Spleen (tissue), 11 donors: Measurements from ENCODE around the gene KCNAB2. TPM values are rescaled to one million over a fixed set of nuclear protein-coding genes. Genes with fewer than 3 reads are reported as not detected.

Experiments
- DNase-seq: peaks from one replicate; pipeline ENCODE4 v3.0.0-alpha.2; 2020
- H3K27ac ChIP-seq, 8 donors: fragments of 200-600 bp; sonication (generic) in 7 of 8; 1 replicate in 4 of 8; 2 replicates in 4 of 8; pipeline versions ENCODE4 v1.5.0 to v1.8.0; 2016 to 2021; ENCODE audit warnings: inconsistent platforms in 4 of 8, mild to moderate bottlenecking in 4 of 8, moderate library complexity in 1 of 8
- H3K27me3 ChIP-seq, 7 donors: fragments of 200-600 bp; sonication (generic) in 6 of 7; replicated peaks in 1 of 7; 1 replicate in 4 of 7; 2 replicates in 3 of 7; pipeline versions ENCODE4 v1.5.0 to v1.8.0; 2016 to 2021; ENCODE audit warnings: inconsistent platforms in 3 of 7, mild to moderate bottlenecking in 1 of 7
- H3K36me3 ChIP-seq, 6 donors: fragments of 200-600 bp; sonication (generic) in 5 of 6; 1 replicate in 4 of 6; 2 replicates in 2 of 6; pipeline versions ENCODE4 v1.5.0 to v1.8.0; 2016 to 2021; ENCODE audit warnings: inconsistent platforms in 2 of 6
- H3K4me1 ChIP-seq, 6 donors: fragments of 200-600 bp; sonication (generic) in 5 of 6; 1 replicate in 3 of 6; 2 replicates in 3 of 6; pipeline versions ENCODE4 v1.5.0 to v1.8.0; 2016 to 2021; ENCODE audit warnings: inconsistent platforms in 3 of 6
- H3K4me3 ChIP-seq, 8 donors: fragments of 200-600 bp; sonication (generic) in 7 of 8; 1 replicate in 4 of 8; 2 replicates in 4 of 8; pipeline versions ENCODE4 v1.5.0 to v1.8.0; 2016 to 2021; ENCODE audit warnings: inconsistent platforms in 4 of 8, mild to moderate bottlenecking in 4 of 8, moderate library complexity in 2 of 8
- H3K9me3 ChIP-seq, 8 donors: fragments of 200-600 bp; sonication (generic) in 7 of 8; 1 replicate in 4 of 8; 2 replicates in 4 of 8; pipeline versions ENCODE4 v1.5.0 to v1.8.0; 2016 to 2021; ENCODE audit warnings: inconsistent platforms in 4 of 8
- POLR2A ChIP-seq, 3 donors: fragments of 450-650 bp; IDR thresholded peaks; one replicate each; pipeline ENCODE4 v1.5.1; 2017; ENCODE audit warnings: antibody characterized with exemption in 3 of 3, mild to moderate bottlenecking in 1 of 3
- POLR2AphosphoS5 ChIP-seq, 3 donors: sonication (generic); formaldehyde crosslinking; IDR thresholded peaks; one replicate each; pipeline ENCODE4 v1.5.1; 2017; ENCODE audit warnings: antibody characterized with exemption in 3 of 3
- WGBS, 5 donors: extraction: QIAGEN DNeasy Blood & Tissue Kit in 3 of 5; methylation state at CpG; one replicate each; pipeline versions ENCODE4 v1.1.5 to v1.1.7; 2013 to 2018; 5-methylcytosine and 5-hydroxymethylcytosine counted together
- intact Hi-C: fragments of 100-400 bp; cut with DNase I; formaldehyde crosslinking; loops from one replicate; pipeline ENCODE4 v1.15.0; 2023; ENCODE audit warnings: low total_unique reads
- polyA plus RNA-seq, 3 donors: library from polyadenylated mRNA; stranded (reverse); fragments of 200-250 nt; gene quantifications; one replicate each; pipeline ENCODE4 v1.2.1, GENCODE V29; 2013
- total RNA-seq, 7 donors: library from RNA; depleted of rRNA in 3 of 7; stranded (reverse); fragments of >200 nt in 3 of 7; fragmentation: NEBNext Ultra II Directional in 4 of 7; extraction: Animal tissue kit (Norgen Biotek cat#: 25700) in 4 of 7; gene quantifications; one replicate each; pipeline versions ENCODE4 v1.1.0 to v1.2.1, GENCODE V29; 2016 to 2021
- TF ChIP-seq, protein P1 (sequence below), 11 experiments: fragments of 200-600 bp in 7 of 11; fragments of 450-650 bp in 4 of 11; sonication (generic) in 4 of 11; IDR thresholded peaks in 8 of 11; conservative IDR thresholded peaks in 3 of 11; 1 replicate in 7 of 11; 2 replicates in 4 of 11; pipeline versions ENCODE4 v1.4.0 to v1.8.0; 2016 to 2021; ENCODE audit warnings: antibody characterized with exemption in 11 of 11, inconsistent platforms in 4 of 11, mild to moderate bottlenecking in 1 of 11
- donor health status: healthy with polysubstance abuse.
- donor health status: DM: no; HTN: no; CAD: no; lungs with moderate emphysema.
- donor health status: DM: no; HTN: no; CAD: no.
- donor health status: Bipolar disorder and iron deficiency.
- donor health status: healthy.
- donor health status: DM: no; HTN: no; CAD: no.
- donor health status: DM: yes; HTN: yes; CAD: no.

The KCNAB2 gene
- total and polyA plus RNA-seq, 10 donors: 23.2 to 135 (median 94.0) TPM

DNA sequence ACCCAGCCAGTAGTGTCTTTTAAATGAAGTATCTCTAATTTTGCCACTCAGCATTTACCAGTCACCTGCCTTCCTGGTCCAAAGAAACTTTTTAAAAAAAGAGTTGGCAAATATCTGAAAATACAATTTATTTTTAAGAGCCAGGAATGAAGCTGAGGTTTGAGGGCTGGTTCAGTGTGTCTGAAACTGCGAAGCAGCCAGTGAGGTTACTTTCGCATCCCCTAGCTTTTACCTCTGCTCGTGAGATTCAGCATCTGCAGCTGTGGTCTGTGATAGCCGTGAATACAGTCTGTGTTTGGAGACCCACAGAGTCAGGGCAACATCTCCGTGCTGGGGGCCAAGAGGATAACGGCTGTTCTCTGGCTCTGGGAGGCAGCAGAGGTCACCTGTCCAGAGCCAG lies 21.3 kb upstream of the KCNAB2 start:
- TF ChIP-seq, protein P1, sequence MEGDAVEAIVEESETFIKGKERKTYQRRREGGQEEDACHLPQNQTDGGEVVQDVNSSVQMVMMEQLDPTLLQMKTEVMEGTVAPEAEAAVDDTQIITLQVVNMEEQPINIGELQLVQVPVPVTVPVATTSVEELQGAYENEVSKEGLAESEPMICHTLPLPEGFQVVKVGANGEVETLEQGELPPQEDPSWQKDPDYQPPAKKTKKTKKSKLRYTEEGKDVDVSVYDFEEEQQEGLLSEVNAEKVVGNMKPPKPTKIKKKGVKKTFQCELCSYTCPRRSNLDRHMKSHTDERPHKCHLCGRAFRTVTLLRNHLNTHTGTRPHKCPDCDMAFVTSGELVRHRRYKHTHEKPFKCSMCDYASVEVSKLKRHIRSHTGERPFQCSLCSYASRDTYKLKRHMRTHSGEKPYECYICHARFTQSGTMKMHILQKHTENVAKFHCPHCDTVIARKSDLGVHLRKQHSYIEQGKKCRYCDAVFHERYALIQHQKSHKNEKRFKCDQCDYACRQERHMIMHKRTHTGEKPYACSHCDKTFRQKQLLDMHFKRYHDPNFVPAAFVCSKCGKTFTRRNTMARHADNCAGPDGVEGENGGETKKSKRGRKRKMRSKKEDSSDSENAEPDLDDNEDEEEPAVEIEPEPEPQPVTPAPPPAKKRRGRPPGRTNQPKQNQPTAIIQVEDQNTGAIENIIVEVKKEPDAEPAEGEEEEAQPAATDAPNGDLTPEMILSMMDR (IDR thresholded peaks at IDR 0.05 in 8 of 11, conservative IDR thresholded peaks at IDR 0.05 in 3 of 11): no peak
- TF ChIP-seq POLR2A (IDR thresholded peaks at IDR 0.05) (no peak), POLR2AphosphoS5 (IDR thresholded peaks at IDR 0.05) (no peak)
- intact Hi-C loops: no loop called here

DNA sequence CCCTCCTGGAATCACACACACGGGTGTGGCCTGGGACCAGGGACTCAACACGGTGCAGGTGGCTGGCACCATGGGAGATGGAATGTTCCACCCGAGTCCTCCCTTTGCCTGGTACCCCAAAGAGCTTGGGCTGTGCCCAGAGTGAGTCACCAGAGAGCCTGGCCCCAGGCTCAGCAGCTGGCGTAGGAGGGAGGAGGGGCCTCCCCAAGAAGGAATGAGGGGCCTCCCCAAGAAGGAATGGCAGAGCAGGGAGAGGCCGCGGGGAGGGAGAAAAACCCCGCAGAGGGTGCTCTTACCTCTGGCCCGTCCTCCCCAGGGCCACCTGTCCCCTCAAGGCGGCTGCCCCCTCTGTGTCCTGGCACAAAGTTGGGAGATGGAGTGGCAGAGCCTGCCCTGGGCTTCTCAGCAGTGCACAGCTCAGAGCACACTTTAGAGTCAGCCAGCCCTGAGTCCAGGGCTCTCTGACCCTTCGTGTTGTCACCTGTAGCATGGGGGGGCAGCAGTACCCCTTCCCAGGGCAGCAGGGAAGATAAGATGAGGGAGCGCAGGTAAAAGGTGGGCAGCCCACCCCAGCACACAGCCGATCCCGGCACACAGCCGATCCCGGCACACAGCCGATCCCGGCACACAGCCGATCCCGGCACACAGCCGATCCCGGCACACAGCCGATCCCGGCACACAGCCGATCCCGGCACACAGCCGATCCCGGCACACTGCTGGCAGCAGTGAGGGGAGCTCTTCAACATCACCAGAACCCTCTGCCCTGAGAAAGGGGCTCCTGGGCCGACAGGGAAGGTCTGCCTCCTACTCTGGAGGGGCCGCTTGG lies 20.2 kb upstream of the KCNAB2 start:
- TF ChIP-seq POLR2AphosphoS5 (IDR thresholded peaks at IDR 0.05) (no peak), POLR2A (IDR thresholded peaks at IDR 0.05) (no peak)
- TF ChIP-seq, protein P1 (IDR thresholded peaks at IDR 0.05 in 8 of 11, conservative IDR thresholded peaks at IDR 0.05 in 3 of 11): no peak
- 36 to 70% (median 42%) methylated on average over 11 to 29 of the region's 29 CpGs for WGBS, 5 donors

More for the DNA sequence above, 21.3 kb upstream of the KCNAB2 start:
- peaks cover 0 to 17% (median 0%) of the 10 kb centered on the region in 7 donors for H3K27me3 ChIP-seq
- DNase-seq: no peak
- H3K9me3 ChIP-seq: no peaks in the 10 kb centered on the region
- no peak overlapping the region for H3K4me3 ChIP-seq
- H3K27ac ChIP-seq: no peak overlapping the region
- H3K36me3 ChIP-seq: peaks cover 0 to 26% (median under 1%) of the 10 kb centered on the region in 6 donors
- 74 to 87% (median 80%) methylated on average over 5 to 6 of the region's 6 CpGs for WGBS, 5 donors
- peaks cover 18 to 52% (median 37%) of the 10 kb centered on the region in 6 donors for H3K4me1 ChIP-seq

DNA sequence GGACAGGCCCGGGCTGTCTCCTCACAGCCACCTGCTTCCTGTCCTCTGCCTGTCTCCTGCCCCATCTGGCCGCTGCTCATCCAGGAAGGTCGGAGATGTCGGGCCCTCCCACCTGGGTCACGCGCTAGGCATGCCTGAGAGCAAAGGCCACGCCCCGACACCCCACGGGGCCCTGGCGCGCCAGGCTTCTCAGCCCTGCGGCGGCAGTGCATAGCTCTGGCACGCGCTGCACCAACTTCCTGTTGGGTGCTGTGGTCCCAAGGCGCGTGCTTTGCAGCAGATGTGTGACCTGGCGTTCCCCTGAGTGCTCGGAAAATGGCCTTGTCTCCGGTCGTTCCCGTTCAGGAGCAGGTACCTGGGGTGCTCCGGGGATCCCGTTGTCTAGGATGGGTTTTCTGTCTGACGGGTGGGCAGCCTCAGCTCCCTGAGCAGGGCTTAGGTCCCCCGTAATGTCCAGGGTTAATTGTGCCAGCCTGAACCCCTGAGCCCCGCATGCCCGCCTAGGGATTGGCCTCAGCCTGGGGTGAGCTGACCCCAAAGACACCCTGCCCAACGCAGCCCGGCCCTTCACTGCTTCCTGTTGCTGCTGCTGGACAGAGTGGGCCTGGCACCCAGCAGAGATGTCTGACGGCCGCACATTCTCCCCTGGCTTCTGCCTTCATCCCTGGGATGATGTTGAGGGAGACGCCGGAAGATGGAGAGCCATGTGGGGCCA lies 19.4 kb upstream of the KCNAB2 start:
- Histone ChIP-seq H3K9me3 (no peaks in the 10 kb centered on the region), H3K27me3 (peaks cover 0 to 17% (median 0%) of the 10 kb centered on the region in 7 donors), H3K4me3 (peak overlapping the region; percentile 29 to 87 (median 54)), H3K4me1 (peaks cover 21 to 71% (median 56%) of the 10 kb centered on the region in 6 donors), H3K36me3 (peaks cover 0 to 17% (median 4%) of the 10 kb centered on the region in 6 donors), H3K27ac (peak overlapping the region; percentile 54 to 92 (median 88))
- intact Hi-C loops: loop anchor here (5.0 kb wide), 1 partner anchor 34 kb away; the partner anchor contains the start of gene NPHP4
- TF ChIP-seq POLR2AphosphoS5 (IDR thresholded peaks at IDR 0.05): peak; percentile 95 to 97 (median 97)
- TF ChIP-seq POLR2A (IDR thresholded peaks at IDR 0.05): peak in 1 of 3 donors; percentile 63
- TF ChIP-seq, protein P1 (IDR thresholded peaks at IDR 0.05 in 8 of 11, conservative IDR thresholded peaks at IDR 0.05 in 3 of 11): peak in 4 of 11 experiments; percentile 11 to 44 (median 26)
- DNase-seq: peak; percentile 100
- WGBS, 5 donors: 6 to 15% (median 7%) methylated on average over 8 to 34 of the region's 34 CpGs

More for the DNA sequence above, 20.2 kb upstream of the KCNAB2 start:
- intact Hi-C loops: loop anchor here (5.0 kb wide), 1 partner anchor 33 kb away; the partner anchor contains the start of gene NPHP4
- H3K27ac ChIP-seq: peak overlapping the region; percentile 54 to 92 (median 88)
- peak; percentile 84 for DNase-seq
- H3K27me3 ChIP-seq: peaks cover 0 to 17% (median 0%) of the 10 kb centered on the region in 7 donors
- H3K9me3 ChIP-seq: no peaks in the 10 kb centered on the region
- H3K36me3 ChIP-seq: peaks cover 0 to 23% (median 4%) of the 10 kb centered on the region in 6 donors
- H3K4me1 ChIP-seq: peaks cover 21 to 63% (median 48%) of the 10 kb centered on the region in 6 donors
- peak overlapping the region in 6 of 8 donors; percentile 44 to 87 (median 59) for H3K4me3 ChIP-seq
